Gastroesophageal sphincter (tissue), 4 donors: ENCODE data around the gene ACTBL2. TPM values are rescaled to one million over a fixed set of nuclear protein-coding genes. Genes with fewer than 3 reads are reported as not detected.

ENCODE experiments used
- ATAC-seq: fragments of 150-250 bp; one replicate; pipeline ENCODE4 v1.9.1; 2016; ENCODE audit warnings: mild to moderate bottlenecking, moderate library complexity
- H3K27ac ChIP-seq, 4 donors: fragments of 200-600 bp; sonication (generic) in 3 of 4; 1 replicate in 3 of 4; 2 replicates in 1 of 4; pipeline ENCODE4 v1.5.1; 2016 to 2019
- H3K27me3 ChIP-seq: fragments of 200-600 bp; sonication (generic); one replicate; pipeline ENCODE4 v1.5.1; 2019
- H3K36me3 ChIP-seq, 2 donors: fragments of 200-600 bp; sonication (generic); one replicate each; pipeline ENCODE4 v1.5.1; 2019; ENCODE audit warnings: control low read depth in 1 of 2
- H3K4me1 ChIP-seq, 3 donors: fragments of 200-600 bp; sonication (generic); 1 replicate in 2 of 3; 2 replicates in 1 of 3; pipeline ENCODE4 v1.5.1; 2016 to 2019; ENCODE audit warnings: control low read depth in 2 of 3
- H3K4me3 ChIP-seq, 2 donors: fragments of 200-600 bp; sonication (generic); one replicate each; pipeline ENCODE4 v1.5.1; 2019; ENCODE audit warnings: mild to moderate bottlenecking in 1 of 2, moderate library complexity in 1 of 2
- H3K9me3 ChIP-seq, 3 donors: fragments of 200-600 bp; sonication (generic); one replicate each; pipeline ENCODE4 v1.5.1; 2017 to 2019; ENCODE audit warnings: control low read depth in 2 of 3
- CTCF ChIP-seq, 4 experiments: fragments of 200-600 bp in 2 of 4; fragments of 450-650 bp in 2 of 4; sonication (generic) in 1 of 4; IDR thresholded peaks; one replicate each; pipeline ENCODE4 v1.5.1; 2017 to 2019; ENCODE audit warnings: antibody characterized with exemption in 4 of 4, mild to moderate bottlenecking in 2 of 4, moderate library complexity in 2 of 4
- EP300 ChIP-seq: sonication (generic); formaldehyde crosslinking; IDR thresholded peaks from one replicate; pipeline ENCODE4 v1.6.1; 2017; ENCODE audit warnings: antibody characterized with exemption, mild to moderate bottlenecking
- POLR2A ChIP-seq, 2 donors: fragments of 450-650 bp; IDR thresholded peaks; one replicate each; pipeline ENCODE4 v1.6.1; 2017; ENCODE audit warnings: antibody characterized with exemption in 2 of 2, mild to moderate bottlenecking in 2 of 2, moderate library complexity in 1 of 2
- POLR2AphosphoS5 ChIP-seq: sonication (generic); formaldehyde crosslinking; IDR thresholded peaks from one replicate; pipeline ENCODE4 v1.6.1; 2017; ENCODE audit warnings: antibody characterized with exemption
- WGBS, 2 donors: methylation state at CpG; one replicate each; pipeline ENCODE4 v1.1.5; 2018; ENCODE audit warnings: low coverage in 1 of 2; 5-methylcytosine and 5-hydroxymethylcytosine counted together
- total RNA-seq, 4 donors: library from RNA; depleted of rRNA; stranded (reverse); fragments of >200 nt; gene quantifications; one replicate each; pipeline ENCODE4 v1.1.0, GENCODE V29; 2016

Gene ACTBL2
- total RNA-seq, 4 donors from 2014 or later, result 0.13 to 0.15 TPM; not detected in 2

- no peak for ATAC-seq
- TF ChIP-seq POLR2A (IDR thresholded peaks at IDR 0.05), result no peak
- TF ChIP-seq POLR2AphosphoS5, result no peak
- H3K9me3 ChIP-seq, result no peaks in the 10 kb centered on the region
- 81 to 84% methylated on average over 5 of the region's 5 CpGs for WGBS, 2 donors
- H3K36me3 ChIP-seq, result no peaks in the 10 kb centered on the region
- no peak overlapping the region for H3K27ac ChIP-seq
- peaks cover 0 to 8% (median 0%) of the 10 kb centered on the region in 3 donors for H3K4me1 ChIP-seq
- H3K4me3 ChIP-seq, result no peak overlapping the region
- no peaks in the 10 kb centered on the region for H3K27me3 ChIP-seq
Measured at GRCh38 chr5:57505272-57506200, 22.9 kb upstream of the ACTBL2 start.

- 89% methylated on average over 1 of the region's 5 CpGs; no CpG with 5 or more reads in 1 of the 2 donors for WGBS, 2 donors
- Histone ChIP-seq H3K27me3 (no peaks in the 10 kb centered on the region), H3K9me3 (no peaks in the 10 kb centered on the region), H3K4me3 (no peak overlapping the region), H3K36me3 (no peaks in the 10 kb centered on the region), H3K4me1 (peaks cover 0 to 8% (median 0%) of the 10 kb centered on the region in 3 donors), H3K27ac (no peak overlapping the region)
- TF ChIP-seq CTCF (IDR thresholded peaks at IDR 0.05) (no peak), POLR2A (IDR thresholded peaks at IDR 0.05) (no peak), POLR2AphosphoS5 (no peak), EP300 (no peak)
- no peak for ATAC-seq
Measured at GRCh38 chr5:57504357-57504756, 21.7 kb upstream of the ACTBL2 start.

DNA sequence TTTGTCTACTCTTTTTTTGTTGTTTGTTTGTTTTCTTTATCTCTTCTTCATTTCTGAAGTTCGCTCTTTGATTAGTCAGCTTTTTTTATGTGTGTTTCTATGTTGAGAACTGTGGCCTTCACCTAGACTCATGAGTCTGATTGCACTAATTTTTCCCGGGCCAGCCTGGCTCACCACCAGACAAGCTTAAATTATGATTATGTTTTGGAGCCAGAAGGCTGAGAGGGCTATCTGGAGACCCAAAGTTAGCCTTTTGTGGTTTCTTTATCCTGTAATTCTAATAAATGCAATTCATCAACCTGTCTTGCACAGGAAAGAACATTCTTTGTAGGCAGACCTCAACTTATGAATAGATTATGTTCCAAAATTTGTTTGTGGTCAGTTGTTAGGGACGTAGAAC is 20.8 kb upstream of the ACTBL2 start:
- Histone ChIP-seq H3K4me1 (peaks cover 0 to 8% (median 0%) of the 10 kb centered on the region in 3 donors), H3K4me3 (no peak overlapping the region), H3K27me3 (no peaks in the 10 kb centered on the region), H3K36me3 (no peaks in the 10 kb centered on the region), H3K27ac (no peak overlapping the region), H3K9me3 (no peaks in the 10 kb centered on the region)
- 34 to 48% methylated on average over 2 to 3 of the region's 3 CpGs for WGBS, 2 donors
- no peak for ATAC-seq
- no peak for TF ChIP-seq POLR2AphosphoS5
- no peak for TF ChIP-seq CTCF (IDR thresholded peaks at IDR 0.05)
- no peak for TF ChIP-seq POLR2A (IDR thresholded peaks at IDR 0.05)
- TF ChIP-seq EP300, result no peak

DNA sequence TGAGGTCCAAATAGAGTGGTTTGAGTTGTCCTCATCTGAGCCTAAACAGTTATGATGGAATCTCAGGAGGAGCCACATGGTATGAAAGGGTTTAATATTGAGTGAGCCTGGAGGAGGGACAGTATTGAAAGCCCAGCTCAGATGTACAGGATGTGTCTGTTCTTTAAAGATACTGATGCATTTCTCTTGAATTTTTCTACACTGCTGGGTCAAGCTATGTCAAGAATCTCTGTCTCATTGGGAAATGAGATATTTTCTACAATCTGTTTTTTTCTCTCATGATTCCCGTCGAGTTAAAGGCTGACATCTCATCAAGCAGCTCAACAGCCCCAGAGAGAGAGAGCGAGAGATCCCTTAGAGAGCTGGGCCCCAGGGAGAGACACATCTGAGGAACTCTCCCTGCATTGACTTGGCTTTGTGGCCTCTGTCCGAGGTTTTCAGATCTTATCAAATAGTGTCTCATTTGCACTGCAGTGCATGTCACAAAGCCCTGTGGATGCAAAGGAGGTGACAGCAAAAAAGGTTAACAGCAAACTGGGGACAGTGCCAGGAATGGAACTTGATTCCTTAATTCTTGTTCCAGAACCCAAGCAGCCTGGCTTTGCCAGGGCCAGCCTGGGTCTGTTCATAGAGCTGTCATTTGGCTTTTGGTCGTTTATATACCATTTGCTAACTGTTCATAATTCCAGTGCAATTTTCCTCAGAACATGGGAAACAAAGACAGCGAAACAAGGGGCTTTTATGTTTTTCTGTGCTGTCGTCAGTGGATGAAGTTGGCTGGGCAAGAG is 19.0 kb upstream of the ACTBL2 start:
- H3K36me3 ChIP-seq, result no peaks in the 10 kb centered on the region
- peaks cover 0 to 8% (median 0%) of the 10 kb centered on the region in 3 donors for H3K4me1 ChIP-seq
- no peaks in the 10 kb centered on the region for H3K9me3 ChIP-seq
- WGBS, 2 donors, result 53 to 70% methylated on average over 6 to 7 of the region's 7 CpGs
- H3K27ac ChIP-seq, result peak overlapping the region in 1 of 4 donors; percentile 5
- H3K27me3 ChIP-seq, result no peaks in the 10 kb centered on the region
- no peak overlapping the region for H3K4me3 ChIP-seq
- ATAC-seq, result no peak
- TF ChIP-seq EP300 (no peak), POLR2AphosphoS5 (no peak), CTCF (IDR thresholded peaks at IDR 0.05) (no peak)

GRCh38 chr5:57499262-57500050 is 16.8 kb upstream of the ACTBL2 start:
- 29 to 35% methylated on average over 6 to 8 of the region's 8 CpGs for WGBS, 2 donors
- no peaks in the 10 kb centered on the region for H3K27me3 ChIP-seq
- ATAC-seq, result no peak
- no peak overlapping the region for H3K4me3 ChIP-seq
- no peaks in the 10 kb centered on the region for H3K36me3 ChIP-seq
- no peaks in the 10 kb centered on the region for H3K9me3 ChIP-seq
- TF ChIP-seq POLR2A (IDR thresholded peaks at IDR 0.05) (no peak), POLR2AphosphoS5 (no peak), CTCF (IDR thresholded peaks at IDR 0.05) (peak; percentile 9 to 58 (median 31))
- H3K27ac ChIP-seq, result no peak overlapping the region
- H3K4me1 ChIP-seq, result peaks cover 0 to 8% (median 0%) of the 10 kb centered on the region in 3 donors
